A673 (cell line): ENCODE measurements around the gene KLHL18. TPM values are rescaled to one million over a fixed set of nuclear protein-coding genes. Genes with fewer than 3 reads are reported as not detected.
"Not testable (repeated sequence)": the region's sequence is repeated elsewhere in the genome, so short reads cannot be mapped to it uniquely, and the experiment has no call there.

Experiments
- BruUV-seq: library from RNA; stranded (reverse); fragments of 400-500 nt; replicated peaks from 2 replicates; lab custom pipeline; 2021; lab: Mats Ljungman, UMichigan
- CTCF ChIA-PET: fragments of 300-600 bp; sonication (Branson Sonifier 250); formaldehyde crosslinking; loops from one replicate; lab custom pipeline; 2022; ENCODE audit warnings: antibody characterized with exemption; lab: Charles Lee
- POLR2A ChIA-PET: fragments of 300-600 bp; sonication (Branson Sonifier 250); formaldehyde crosslinking; loops from one replicate; lab custom pipeline; 2022; ENCODE audit warnings: antibody characterized with exemption; ENCODE audit not compliant: low non-redundant PET; lab: Charles Lee
- DNase-seq: peaks from one replicate; pipeline ENCODE4 v3.0.0-alpha.2; 2015; ENCODE audit warnings: low spot score
- H3K27ac ChIP-seq: fragments of 200-600 bp; sonication (generic); 2 replicates; pipeline ENCODE4 v1.5.1; 2016; ENCODE audit warnings: mixed run types, low read depth, mild to moderate bottlenecking, mixed read lengths, antibody characterized with exemption, low read length; ENCODE audit not compliant: poor library complexity, severe bottlenecking
- H3K27me3 ChIP-seq: fragments of 200-600 bp; sonication (generic); replicated peaks from 2 replicates; pipeline ENCODE4 v1.6.1; 2017; ENCODE audit warnings: mixed run types, low read depth, mild to moderate bottlenecking, mixed read lengths, antibody characterized with exemption, low read length; ENCODE audit not compliant: insufficient read depth, poor library complexity
- H3K36me3 ChIP-seq: fragments of 200-600 bp; sonication (generic); 2 replicates; pipeline ENCODE4 v1.6.1; 2016; ENCODE audit warnings: mixed run types, mild to moderate bottlenecking, mixed read lengths, antibody characterized with exemption, low read length; ENCODE audit not compliant: insufficient read depth, poor library complexity, severe bottlenecking
- H3K4me1 ChIP-seq: fragments of 200-600 bp; sonication (generic); 2 replicates; pipeline ENCODE4 v1.6.1; 2017; ENCODE audit warnings: mixed run types, mild to moderate bottlenecking, mixed read lengths, antibody characterized with exemption, low read length; ENCODE audit not compliant: insufficient read depth, poor library complexity, severe bottlenecking
- H3K4me3 ChIP-seq: fragments of 200-600 bp; sonication (generic); 2 replicates; pipeline ENCODE4 v1.5.1; 2016; ENCODE audit warnings: low read depth, mixed run types, mild to moderate bottlenecking, mixed read lengths, low read length; ENCODE audit not compliant: poor library complexity, severe bottlenecking
- H3K9me3 ChIP-seq: fragments of 200-600 bp; sonication (generic); 2 replicates; pipeline ENCODE4 v1.6.1; 2016; ENCODE audit warnings: mixed run types, low read depth, mild to moderate bottlenecking, mixed read lengths, antibody characterized with exemption, low read length; ENCODE audit not compliant: poor library complexity, severe bottlenecking
- CTCF ChIP-seq: fragments of 300-800, 200-600 bp; sonication (generic); conservative IDR thresholded peaks from 2 replicates; pipeline ENCODE4 v1.5.1; 2017; ENCODE audit warnings: low read depth, mild to moderate bottlenecking, antibody characterized with exemption, low read length, moderate library complexity, mixed read lengths
- EZH2 ChIP-seq: fragments of 200-600 bp; sonication (generic); IDR thresholded peaks from 2 replicates; pipeline ENCODE4 v1.6.1; 2017; ENCODE audit warnings: borderline replicate concordance, low read depth, mild to moderate bottlenecking, mixed read lengths, antibody characterized with exemption, low read length; ENCODE audit not compliant: poor library complexity, severe bottlenecking
- intact Hi-C: fragments of 100-400 bp; cut with micrococcal nuclease; formaldehyde crosslinking; loops from one replicate; pipeline ENCODE4 v1.10.0; 2022; ENCODE audit not compliant: unreplicated experiment
- total RNA-seq: library from RNA; stranded (reverse); gene quantifications from 2 replicates; pipeline ENCODE4 v1.2.3, GENCODE V29; 2021

Gene KLHL18
- total RNA-seq, 1 experiment from 2014 or later, result 22.6 TPM

- intact Hi-C loops, result no loop called here
- H3K27me3 ChIP-seq, result no peaks in the 10 kb centered on the region
- no TSS peak for BruUV-seq
- no peak for DNase-seq
- no peak for TF ChIP-seq EZH2
- no peak for TF ChIP-seq CTCF
- no peak overlapping the region for H3K27ac ChIP-seq
- no peak overlapping the region for H3K4me3 ChIP-seq
- H3K36me3 ChIP-seq, result no peaks in the 10 kb centered on the region
- POLR2A ChIA-PET, result no interaction called here
- H3K4me1 ChIP-seq, result no peaks in the 10 kb centered on the region
- CTCF ChIA-PET, result no interaction called here
- no peaks in the 10 kb centered on the region for H3K9me3 ChIP-seq
Measured at GRCh38 chr3:47288966-47289910, 6.5 kb downstream of the KLHL18 start.

GRCh38 chr3:47291158-47291753 is 8.5 kb downstream of the KLHL18 start:
- Histone ChIP-seq H3K4me3 (no peak overlapping the region), H3K27me3 (no peaks in the 10 kb centered on the region), H3K27ac (no peak overlapping the region), H3K36me3 (no peaks in the 10 kb centered on the region), H3K4me1 (no peaks in the 10 kb centered on the region), H3K9me3 (no peaks in the 10 kb centered on the region)
- DNase-seq, result no peak
- CTCF ChIA-PET, result no interaction called here
- TF ChIP-seq CTCF (no peak), EZH2 (no peak)
- no TSS peak for BruUV-seq
- intact Hi-C loops, result no loop called here
- POLR2A ChIA-PET, result interaction anchor here (1.0 kb wide), 1 partner anchor 9 kb away, joined by 3 read pairs; no protein-coding TSS in a partner anchor

- POLR2A ChIA-PET, H3K27me3 ChIP-seq, H3K9me3 ChIP-seq, H3K27ac ChIP-seq, intact Hi-C loops, H3K4me1 ChIP-seq, H3K36me3 ChIP-seq, DNase-seq, BruUV-seq, CTCF ChIA-PET, H3K4me3 ChIP-seq: not testable (repeated sequence)
Measured at GRCh38 chr3:47291754-47292420, 9.1 kb downstream of the KLHL18 start.
